Measurements from ENCODE around the gene NXPE2.

Gene NXPE2

DNA sequence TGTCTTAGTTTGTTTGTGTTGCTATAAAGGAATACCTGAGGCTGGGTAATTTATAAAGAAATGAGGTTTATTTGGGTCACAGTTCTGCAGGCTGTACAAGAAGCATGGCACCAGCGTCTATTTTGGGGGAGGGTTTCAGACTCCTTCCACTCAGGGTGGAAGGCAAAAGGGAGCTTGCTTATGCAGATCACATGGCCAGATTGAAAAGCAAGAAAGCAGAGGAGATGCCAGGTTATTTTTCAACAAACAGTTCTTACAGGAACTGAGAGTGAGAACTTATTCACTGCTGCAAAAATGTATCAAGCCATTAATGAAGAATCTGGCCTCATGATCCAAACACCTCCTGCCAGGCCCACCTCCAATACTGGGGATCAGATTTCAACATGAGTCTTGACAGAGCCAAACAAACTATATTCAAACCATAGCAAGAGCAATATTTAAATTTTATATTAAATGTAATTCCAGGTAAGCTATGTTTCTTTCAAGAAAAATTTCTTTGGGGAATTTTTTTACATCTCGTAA is 66.9 kb downstream of the NXPE2 start:
- Histone ChIP-seq H2AFZ (ENCODE audit: low read length, unreplicated experiment) (no peak overlapping the region), H3K4me1 (ENCODE audit: control insufficient read depth, insufficient read depth, low read length, unreplicated experiment) (no peaks in the 10 kb centered on the region)

GRCh38 chr11:114746013-114746412 is 67.7 kb downstream of the NXPE2 start:
- Histone ChIP-seq H3K4me3 (ENCODE audit: low read depth, low read length) (no peak overlapping the region), H3K36me3 (ENCODE audit: insufficient read depth, low read length) (no peaks in the 10 kb centered on the region), H3K4me1 (ENCODE audit: control insufficient read depth, insufficient read depth, low read length, unreplicated experiment) (no peaks in the 10 kb centered on the region), H3K79me2 (ENCODE audit: control insufficient read depth, insufficient read depth, low read length, unreplicated experiment) (no peaks in the 10 kb centered on the region), H2AFZ (ENCODE audit: low read length, unreplicated experiment) (no peak overlapping the region), H3K27ac (ENCODE audit: low read depth, low read length) (no peak overlapping the region), H3K27me3 (ENCODE audit: insufficient read depth, low read length) (no peaks in the 10 kb centered on the region)

More for the DNA sequence above, 66.9 kb downstream of the NXPE2 start:
- no peak overlapping the region for H3K4me3 ChIP-seq (ENCODE audit: low read depth, low read length)
- H3K79me2 ChIP-seq (ENCODE audit: control insufficient read depth, insufficient read depth, low read length, unreplicated experiment): no peaks in the 10 kb centered on the region
- no peaks in the 10 kb centered on the region for H3K27me3 ChIP-seq (ENCODE audit: insufficient read depth, low read length)
- H3K27ac ChIP-seq (ENCODE audit: low read depth, low read length): no peak overlapping the region
- H3K36me3 ChIP-seq (ENCODE audit: insufficient read depth, low read length): no peaks in the 10 kb centered on the region

All from ACC112 (cell line).